ENCODE measurements around the gene ARHGAP42.
"Not testable (repeated sequence)": the region's sequence is repeated elsewhere in the genome, so short reads cannot be mapped to it uniquely, and the experiment has no call there.

ARHGAP42 gene

DNA sequence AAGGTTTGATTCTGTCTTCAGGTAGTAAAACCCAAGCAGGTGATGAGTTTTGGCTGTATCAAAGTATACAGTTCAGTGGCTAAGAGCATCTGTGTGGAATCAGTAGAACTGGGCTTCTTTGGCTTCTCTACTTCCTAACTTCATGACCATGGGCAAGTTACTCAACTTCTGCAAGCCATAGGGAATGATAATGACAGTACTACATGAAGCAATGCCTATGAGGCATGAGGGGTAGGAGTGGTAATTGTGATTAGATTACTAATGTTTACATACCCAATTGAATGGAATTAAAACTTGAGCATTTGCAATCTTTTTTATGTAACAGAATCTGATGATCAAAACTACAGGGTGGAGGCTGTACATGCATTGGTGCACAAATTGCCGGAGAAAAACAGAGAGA lies 278.3 kb downstream of the ARHGAP42 start:
- DNase-seq (ENCODE audit: low read depth), result no peak

DNA sequence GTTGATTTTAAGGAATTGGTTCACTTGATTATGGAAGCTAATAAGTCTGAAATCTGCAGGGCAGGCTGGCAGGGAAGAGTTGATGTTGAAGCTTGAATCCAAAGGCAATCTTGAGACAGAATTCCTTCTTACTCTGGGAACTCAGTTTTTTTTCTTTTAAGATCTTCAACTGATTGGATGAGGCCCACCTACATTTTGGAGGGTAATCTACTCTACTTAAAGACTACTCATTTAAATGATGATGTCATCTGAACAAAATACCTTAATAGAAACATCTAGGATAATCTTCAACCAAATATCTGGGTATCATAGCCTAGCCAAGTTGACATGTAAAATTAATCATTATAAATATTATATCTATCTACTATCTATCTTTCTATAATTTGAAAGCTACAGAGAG lies 279.3 kb downstream of the ARHGAP42 start:
- no peak for DNase-seq (ENCODE audit: low read depth)

DNA sequence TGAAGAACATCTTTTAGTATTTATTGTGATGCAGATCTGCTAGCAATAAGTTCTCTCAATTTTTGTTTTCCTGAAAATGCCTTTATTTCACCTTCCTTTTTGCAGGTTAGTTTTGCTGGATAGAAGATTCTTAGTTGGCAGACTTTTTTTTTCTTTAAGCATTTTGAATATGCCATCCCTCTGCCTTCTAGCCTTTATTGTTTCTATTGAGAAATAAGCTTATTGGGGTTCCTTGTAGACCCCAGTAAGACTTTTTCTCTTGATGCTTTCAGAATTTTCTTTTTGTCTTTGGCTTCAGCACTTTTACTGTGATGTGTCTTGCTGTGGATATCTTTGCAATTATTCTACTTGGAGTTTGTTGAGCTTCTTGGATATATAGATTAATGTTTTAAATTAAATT lies 281.9 kb downstream of the ARHGAP42 start:
- DNase-seq (ENCODE audit: low read depth), result no peak

DNA sequence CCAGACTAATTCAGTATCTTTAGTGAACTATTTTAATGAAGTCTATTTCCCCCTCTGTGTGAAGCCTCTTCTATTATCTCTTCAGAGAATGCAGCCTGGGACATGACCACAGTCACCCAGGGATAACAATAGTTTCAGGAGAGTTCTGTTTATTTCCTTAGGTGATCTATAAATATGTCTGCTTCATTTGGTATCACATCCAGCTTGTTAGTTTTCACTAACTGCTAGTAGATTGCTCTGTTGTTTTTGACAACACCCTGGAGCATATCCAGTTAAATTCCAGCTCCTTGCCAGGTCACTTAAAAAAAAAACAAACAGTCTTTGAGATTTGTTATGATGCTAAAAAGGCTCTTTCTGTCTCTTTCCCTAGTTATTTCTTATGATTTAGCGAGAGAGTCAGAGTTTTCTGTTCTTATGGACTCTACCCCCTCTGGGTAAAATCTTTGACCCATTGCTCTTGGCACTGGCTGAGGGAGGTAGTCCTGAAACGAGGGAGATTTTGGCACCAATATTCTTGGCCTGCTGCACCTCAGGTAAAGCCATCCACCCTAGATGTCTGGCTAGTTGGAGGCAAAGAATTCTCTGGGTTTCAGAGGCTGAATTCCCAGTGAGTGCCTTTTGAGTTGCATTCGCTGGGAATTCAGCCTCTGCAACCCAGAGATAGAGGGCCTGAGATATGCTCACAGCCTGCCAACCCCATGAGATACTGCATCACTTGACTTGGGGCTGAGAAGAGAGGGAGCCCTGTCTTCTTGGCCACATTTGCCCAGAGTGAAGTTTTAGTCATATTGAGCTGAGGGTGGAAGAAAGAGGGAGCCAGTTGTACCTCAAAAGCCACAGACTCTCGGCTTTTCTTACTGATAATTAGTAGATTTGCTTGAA lies 283.4 kb downstream of the ARHGAP42 start:
- no peak for DNase-seq (ENCODE audit: low read depth)

DNA sequence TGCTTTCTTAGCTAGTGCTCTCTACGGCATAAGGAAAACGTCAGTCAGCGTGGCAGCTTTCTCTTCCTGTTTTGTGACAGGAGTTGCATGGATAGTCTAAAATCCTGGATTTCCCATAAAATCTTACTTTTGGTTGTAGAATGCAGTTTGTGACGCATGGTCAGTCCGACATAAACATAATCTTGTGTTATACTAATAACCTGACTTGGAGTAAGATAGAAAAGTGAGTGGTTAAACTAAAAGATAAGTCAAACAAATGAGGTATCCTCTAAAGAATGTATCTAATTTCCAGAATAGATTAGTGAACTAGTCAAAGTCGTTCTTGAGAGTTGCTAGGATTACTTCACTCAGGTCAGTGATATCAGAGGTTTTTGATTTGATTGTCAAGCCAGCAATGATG lies 285.0 kb downstream of the ARHGAP42 start:
- no peak for DNase-seq (ENCODE audit: low read depth)

DNA sequence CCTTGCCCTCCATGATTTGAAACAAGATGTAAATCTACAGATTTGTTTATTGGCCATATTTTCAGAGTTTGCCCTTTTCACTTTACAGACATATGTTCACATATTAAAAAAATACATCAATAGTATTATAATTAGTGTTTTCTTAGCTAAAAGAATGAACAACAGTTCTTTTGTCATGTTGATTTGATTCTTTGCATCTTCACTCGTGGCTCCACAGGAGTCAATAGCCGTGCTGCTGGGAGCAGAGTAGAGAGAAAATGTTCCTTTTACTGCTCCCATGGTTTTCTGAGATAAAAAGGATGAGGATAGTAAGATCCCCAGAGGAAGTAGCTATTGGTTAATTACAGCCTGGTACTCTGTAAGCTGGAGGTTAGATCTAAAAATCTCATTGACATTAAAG lies 291.4 kb downstream of the ARHGAP42 start:
- DNase-seq (ENCODE audit: low read depth), result no peak

DNA sequence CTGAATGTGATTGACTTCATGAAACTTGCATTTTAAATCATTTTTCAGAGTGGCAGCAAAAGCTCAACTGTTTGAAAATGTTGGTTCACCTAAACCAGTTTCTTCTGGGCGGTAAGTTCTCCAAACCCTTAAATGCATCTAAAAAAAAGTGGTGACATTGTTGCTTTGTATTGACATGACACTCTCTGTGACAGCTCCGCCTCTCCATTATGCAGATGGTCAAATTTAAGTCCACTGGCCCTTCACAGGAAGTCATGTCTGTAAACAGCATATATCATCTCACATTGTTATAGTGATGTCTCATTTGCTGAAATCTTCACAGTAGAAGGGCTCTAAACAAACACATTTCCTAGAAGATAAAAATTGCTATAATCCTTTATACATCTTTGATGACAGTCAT lies 291.9 kb downstream of the ARHGAP42 start:
- no peak for DNase-seq (ENCODE audit: low read depth)

DNA sequence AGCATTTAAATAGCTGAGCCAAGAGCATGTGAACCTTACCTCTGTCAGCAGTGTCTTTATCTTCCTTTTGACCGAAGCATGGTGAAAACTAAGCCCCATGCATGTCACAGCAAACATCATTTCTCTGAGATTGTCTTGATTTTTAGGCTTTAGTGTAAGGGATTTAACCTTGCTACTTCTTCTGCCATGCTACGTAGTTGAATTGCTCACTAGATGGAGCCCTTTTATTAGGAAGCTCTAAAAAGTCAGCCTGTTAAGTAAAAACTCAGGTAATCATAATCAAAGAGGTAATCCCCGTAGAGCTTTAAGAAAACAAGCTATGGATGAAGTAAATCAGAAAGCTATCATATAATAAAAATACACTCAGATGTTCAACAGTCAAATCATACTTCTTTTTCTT lies 293.1 kb downstream of the ARHGAP42 start:
- no peak for DNase-seq (ENCODE audit: low read depth)

DNA sequence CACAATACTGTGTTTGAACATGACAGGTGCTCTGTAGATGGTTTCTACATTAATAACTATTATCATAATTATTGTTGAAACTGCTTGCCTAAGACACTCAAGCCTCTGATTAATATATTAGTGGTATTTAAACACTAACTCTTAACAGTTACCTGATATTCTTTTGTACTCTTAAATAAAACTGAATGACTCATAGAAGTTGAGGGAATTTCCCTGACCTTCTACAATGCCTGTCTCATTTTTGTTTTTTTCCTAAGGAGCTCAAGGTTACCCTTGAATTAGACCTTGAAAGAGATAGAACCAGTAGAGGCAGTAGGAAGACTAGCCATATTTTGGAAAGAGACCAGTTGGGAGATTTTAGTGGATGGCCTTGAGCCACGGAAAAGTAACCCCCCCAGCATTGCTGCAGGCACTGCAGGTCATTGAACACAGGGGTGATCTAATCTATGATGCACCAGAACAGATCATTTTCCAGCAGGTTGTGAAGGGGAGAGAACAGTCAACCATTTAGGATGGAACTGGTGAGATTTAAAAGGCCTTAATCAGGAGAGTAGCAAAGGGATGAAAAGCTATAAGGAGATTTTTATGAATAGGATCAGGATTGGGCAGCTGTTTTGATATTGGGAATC lies 294.2 kb downstream of the ARHGAP42 start:
- no peak for DNase-seq (ENCODE audit: low read depth)

DNA sequence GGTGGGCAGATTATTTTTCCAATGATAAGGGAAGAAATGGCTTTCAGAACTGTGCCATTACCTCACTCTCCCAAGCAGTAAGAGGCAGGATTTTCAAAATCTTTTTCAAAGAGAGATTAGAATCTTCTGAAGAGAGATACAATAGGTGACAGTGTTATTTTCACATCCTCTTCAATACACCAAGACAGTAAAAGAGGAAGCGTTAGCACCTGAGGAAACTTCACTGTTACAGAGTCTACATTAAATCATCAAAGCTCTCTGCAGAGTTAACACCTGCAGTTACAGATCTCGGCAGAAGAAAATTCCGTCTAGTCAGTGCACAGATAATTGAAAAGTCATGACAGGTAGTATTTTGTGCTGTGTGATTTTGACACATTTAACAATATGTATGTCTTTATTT lies 297.6 kb downstream of the ARHGAP42 start:
- DNase-seq (ENCODE audit: low read depth), result no peak

DNA sequence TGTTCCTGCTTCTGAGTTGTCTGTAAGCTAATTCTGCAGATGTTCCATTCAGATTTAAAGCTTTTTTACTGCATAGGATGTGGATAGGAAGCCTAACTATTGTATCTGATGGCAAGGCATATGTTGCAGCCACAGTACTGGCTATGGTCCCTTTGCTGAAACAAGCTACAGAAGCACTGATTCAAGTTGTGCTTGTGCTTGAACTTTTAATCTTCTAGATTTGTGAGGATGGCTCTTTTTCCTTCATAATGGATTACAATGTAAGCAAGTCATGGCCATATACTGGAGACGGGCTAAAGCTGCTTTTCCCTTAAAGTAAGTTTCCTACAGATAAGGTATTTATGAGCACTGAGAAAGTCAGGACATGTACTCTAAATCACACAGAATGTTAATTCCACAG lies 303.8 kb downstream of the ARHGAP42 start:
- DNase-seq (ENCODE audit: low read depth), result no peak

DNA sequence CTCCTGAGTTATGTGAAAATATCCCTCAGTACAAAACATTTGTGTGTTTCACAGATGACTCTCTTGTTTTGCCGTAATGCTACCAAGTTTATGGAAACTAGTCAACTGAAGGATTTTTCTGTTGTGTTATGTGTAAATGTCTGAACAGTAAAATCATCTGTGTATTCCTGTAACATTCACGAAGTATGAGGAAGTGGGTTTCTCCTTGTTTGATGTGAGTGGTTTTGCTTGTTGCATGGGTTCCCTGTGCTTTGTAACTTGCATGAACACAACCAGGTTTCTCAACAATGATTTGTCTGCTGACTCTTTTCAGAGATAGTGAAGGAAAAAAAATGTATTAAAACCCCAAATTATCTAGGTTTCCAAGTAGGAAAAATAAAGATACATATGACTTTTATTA lies 304.5 kb downstream of the ARHGAP42 start:
- DNase-seq (ENCODE audit: low read depth), result no peak

DNA sequence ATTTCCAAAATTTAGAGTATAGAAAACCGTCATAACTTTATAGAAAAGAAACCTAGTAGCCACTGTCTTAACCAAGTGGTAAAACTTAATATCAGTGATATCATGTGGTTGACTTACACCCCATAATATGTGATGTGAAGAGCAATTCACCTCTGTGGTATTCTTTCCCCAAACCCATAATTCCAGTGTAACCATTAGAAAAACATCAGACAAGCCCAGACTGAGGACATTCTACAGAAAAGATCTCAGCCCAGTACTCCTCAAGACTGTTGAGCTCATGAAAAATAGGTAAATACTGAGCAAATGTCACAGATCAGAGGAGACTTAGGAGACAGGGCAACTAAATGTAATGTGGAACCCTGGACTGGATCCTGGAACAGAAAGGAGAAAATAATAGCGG lies 307.9 kb downstream of the ARHGAP42 start:
- DNase-seq (ENCODE audit: low read depth), result no peak

DNA sequence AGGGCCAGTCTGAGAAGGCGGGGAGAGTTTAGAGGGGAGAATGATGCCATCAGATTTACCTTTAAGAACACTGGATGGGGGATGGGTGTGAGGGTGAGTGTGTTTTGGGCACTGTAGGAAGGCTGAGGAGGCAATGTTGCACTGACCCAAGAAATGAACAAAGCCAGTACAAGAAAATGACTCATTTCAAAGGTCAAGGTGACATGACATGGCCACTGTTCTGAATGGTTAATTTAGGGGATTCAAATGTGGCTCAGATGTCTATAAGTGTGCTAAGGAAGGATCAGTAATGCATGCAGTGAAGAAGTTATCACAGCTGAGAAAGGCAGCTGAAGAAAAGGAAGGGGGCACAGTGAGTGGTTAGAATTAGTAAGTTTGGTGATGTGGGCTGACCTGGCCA lies 312.7 kb downstream of the ARHGAP42 start:
- DNase-seq (ENCODE audit: low read depth), result no peak

DNA sequence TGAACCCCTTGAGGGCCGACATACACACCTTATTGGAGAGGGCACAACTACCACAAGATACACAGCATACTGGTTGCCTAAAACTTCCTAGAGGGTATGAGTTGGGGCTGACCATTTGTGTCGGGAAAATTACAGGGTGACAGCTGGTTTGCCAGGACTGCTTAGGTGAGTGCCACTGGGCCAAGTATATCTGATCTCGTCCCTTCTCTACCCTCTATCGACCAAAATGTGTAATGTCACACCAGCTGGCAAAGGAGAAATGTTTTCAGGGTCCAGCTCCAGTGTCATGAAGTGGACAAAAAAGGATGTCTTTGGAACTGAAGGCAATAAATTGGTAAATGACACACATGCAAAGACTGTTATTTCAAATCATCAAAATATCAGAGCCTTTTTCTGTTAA lies 316.4 kb downstream of the ARHGAP42 start:
- DNase-seq (ENCODE audit: low read depth), result no peak

DNA sequence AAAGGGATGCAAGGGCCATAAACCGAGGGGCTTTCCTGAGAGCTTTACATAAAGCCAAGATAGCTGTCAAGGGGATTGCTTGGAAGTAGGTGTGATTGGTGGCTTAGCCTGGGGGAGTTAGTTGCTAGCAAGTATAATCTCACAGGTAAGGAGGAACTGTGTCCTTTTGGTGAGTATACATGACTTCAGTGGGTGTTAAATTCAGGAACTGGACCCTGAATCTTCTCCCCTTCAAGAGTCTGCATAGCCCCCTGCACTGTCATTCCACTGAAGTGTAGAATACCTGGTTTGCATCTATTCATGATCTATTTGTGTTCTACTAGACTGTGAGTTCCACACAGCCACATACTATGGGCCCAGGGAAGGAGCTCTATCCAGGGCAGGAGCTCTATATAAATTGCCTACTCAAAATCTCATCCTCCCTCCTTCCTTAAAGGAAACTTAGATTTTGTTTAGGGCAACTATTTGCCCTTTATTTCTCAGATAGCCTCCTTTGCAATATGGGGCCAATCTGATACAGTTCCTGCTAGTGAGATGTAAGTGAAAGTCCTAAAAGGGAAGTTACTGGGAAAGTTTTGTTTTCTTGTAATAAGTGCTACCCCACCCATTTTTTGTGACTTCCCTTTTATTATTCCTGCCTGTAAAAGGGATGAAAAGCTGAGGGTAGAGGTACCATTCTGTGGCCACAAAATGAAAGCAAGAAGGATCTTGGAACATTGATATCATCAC lies 322.0 kb downstream of the ARHGAP42 start:
- DNase-seq (ENCODE audit: low read depth), result no peak

DNA sequence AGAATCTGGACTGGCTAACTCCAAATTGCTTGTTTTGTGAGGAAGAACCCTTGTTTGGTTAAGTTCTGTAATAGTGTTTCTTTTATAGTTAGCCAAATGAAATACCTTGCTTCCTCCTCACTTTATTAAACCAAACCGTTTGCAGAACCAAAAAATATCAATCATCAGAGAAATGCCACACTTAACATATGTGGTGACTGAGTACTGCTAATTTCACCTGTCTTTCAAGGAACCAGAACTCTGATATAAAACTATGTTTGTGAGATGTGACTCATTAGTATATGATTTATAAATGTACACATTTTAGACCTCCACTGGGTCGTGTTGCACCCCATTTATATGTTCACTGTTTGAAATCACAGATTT lies 322.6 kb downstream of the ARHGAP42 start:
- DNase-seq (ENCODE audit: low read depth), result no peak

DNA sequence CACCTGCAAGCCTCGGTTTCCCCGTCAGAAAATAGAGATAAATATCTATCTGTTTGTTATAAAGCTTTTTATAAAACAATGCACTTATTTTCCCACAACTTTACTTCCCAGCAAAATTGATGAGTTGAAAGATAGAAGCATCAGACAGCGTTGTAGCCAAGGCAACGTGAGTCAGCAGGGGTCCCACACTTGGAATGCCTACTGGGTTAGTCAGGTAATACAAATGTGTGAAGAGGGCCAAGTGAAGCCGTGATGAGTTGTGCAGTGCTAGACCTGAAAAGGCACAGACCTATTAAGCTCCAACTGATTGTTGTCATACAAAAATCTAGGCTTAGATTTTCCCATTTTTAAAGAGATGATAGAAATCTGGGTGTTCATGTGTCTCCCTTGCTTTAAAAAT lies 323.8 kb downstream of the ARHGAP42 start:
- no peak for DNase-seq (ENCODE audit: low read depth)

DNA sequence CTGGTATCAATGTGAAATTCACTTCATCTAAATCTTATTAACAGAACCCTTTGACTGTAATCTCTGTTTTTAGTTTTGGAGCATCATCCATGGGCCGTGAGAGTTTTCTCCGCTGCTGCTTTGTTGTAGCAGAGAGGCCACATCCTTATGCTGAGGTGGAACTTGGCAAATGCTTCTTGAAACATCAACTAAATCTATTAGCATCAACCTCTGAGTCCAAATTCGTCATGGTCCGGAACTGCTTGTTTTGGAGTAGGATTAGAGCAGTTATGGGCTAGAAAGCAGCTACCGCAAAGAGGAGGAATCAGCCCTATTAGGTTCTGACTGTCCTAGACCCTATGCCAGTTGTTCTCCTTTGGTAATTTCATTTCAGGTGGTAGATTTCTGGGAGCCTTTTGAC lies 324.8 kb downstream of the ARHGAP42 start:
- no peak for DNase-seq (ENCODE audit: low read depth)

DNA sequence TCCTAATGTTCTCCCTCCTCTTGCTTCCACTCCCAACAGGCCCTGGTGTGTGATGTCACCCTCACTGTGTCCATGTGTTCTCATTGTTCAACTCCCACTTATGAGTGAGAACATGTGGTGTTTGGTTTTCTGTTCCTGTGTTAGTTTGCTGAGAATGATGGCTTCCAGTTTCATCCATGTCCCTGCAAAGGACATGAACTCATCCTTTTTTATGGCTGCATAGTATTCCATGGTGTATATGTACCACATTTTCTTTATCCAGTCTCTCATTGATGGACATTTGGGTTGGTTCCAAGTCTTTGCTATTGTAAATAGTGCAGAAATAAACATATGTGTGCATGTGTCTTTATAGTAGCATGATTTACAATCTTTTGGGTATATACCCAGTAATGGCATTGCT lies 326.6 kb downstream of the ARHGAP42 start:
- DNase-seq (ENCODE audit: low read depth), result not testable (repeated sequence)

DNA sequence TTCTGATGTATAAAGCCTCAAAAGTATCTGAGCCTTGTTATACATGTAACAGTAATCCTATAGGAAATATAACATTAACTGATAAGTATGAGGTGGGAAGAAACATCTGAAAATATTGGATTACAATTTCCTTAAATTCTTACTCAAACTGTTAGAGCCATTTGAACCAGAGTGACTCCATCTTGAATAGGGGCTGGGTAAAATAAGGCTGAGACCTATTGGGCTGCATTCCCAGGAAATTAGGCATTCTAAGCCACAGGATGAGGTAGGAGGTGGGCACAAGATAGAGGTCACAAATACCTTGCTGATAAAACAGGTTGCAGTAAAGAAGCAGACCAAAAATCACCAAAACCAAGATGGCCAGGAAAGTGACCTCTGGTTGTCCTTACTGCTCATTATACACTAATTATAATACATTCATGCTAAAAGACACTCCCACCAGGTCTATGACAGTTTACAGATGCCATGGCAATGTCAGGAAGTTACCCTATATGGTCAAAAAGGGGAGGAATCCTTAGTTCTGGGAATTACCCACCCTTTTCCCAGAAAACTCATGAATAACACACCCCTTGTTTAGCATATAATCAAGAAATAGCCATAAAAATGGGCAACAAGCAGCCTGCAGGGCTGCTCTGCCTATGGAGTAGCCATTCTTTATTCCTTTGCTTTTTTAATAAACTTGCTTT lies 327.7 kb downstream of the ARHGAP42 start:
- DNase-seq (ENCODE audit: low read depth), result no peak

DNA sequence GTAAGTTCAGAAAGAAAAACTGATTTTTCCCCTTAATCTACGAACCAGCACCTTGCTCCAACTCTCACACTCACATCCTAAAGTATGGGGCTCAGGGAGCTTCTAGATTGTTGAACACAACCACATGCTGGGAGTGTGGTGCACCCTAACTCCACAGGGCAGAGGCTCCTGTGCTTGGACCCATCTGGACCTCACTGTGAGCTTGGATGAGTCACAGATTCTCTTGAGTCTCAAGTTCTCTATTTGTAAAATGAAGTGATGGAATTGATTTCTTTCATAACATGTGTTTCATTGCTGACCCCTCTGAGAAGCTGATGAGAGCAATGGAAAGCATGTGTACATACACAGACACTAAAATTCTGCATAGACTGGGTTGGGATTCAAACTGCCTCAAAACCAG lies 332.8 kb downstream of the ARHGAP42 start:
- DNase-seq (ENCODE audit: low read depth), result no peak

DNA sequence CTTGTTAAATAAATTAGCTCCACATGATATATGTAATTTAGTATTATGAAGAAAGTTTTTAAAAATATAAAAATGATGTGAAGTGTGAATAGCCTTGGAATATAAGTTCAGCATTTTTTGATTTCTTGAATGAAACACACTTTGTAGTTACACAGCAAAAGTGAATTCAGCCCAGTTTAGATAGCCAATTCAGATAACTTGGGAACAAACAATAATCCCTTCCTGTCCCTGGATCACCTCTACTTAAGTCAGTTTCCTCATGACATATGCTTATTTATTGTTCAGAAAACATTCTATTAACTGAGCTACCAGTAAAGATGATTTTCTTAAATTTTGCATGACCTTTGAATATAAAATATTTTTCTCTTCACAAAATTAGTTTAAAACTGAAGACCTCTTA lies 335.2 kb downstream of the ARHGAP42 start:
- DNase-seq (ENCODE audit: low read depth), result no peak
